Endothelial cell of umbilical vein (primary cell): Measurements from ENCODE around the gene RPS6KA5. TPM values are rescaled to one million over a fixed set of nuclear protein-coding genes. Genes with fewer than 3 reads are reported as not detected.

ENCODE experiments used
- BruUV-seq: library from RNA; stranded (reverse); fragments of 400-500 nt; replicated peaks from 2 replicates; lab custom pipeline; 2021; lab: Mats Ljungman, UMichigan
- CTCF ChIA-PET: fragments of 300-600, 350-600 bp; sonication (Branson Sonifier 250); formaldehyde crosslinking; loops from one replicate; lab custom pipeline; 2021; ENCODE audit warnings: antibody characterized with exemption, inconsistent platforms; lab: Charles Lee
- POLR2A ChIA-PET: fragments of 300-600, 350-600 bp; sonication (Branson Sonifier 250); formaldehyde crosslinking; loops from one replicate; lab custom pipeline; 2021; ENCODE audit warnings: antibody characterized with exemption, inconsistent platforms; lab: Charles Lee
- DNase-seq: peaks from one replicate; pipeline ENCODE4 v3.0.0-alpha.2; 2011; ENCODE audit warnings: low read depth, low spot score
- FAIRE-seq: peaks from 2 replicates; lab custom pipeline; 2011; peaks lifted over from hg19 to GRCh38; lab: Jason Lieb, UNC
- H2AFZ ChIP-seq: 2 replicates; pipeline ENCODE4 v1.6.0; 2012; ENCODE audit warnings: low read depth, low read length, control low read depth, inconsistent platforms
- H3K27ac ChIP-seq: 2 replicates; pipeline ENCODE4 v1.5.1; 2011; ENCODE audit warnings: low read depth, mild to moderate bottlenecking, control low read depth, low read length, moderate library complexity; ENCODE audit not compliant: insufficient read depth
- H3K27me3 ChIP-seq, 2 experiments: 2 replicates each; pipeline versions ENCODE4 v1.6.0 to v1.6.1; 2011; ENCODE audit warnings: low read length in 2 of 2, mixed read lengths in 1 of 2; ENCODE audit not compliant: control insufficient read depth in 2 of 2, insufficient read depth in 2 of 2
- H3K36me3 ChIP-seq, 2 experiments: 2 replicates in 1 of 2; 3 replicates in 1 of 2; pipeline ENCODE4 v1.5.1; 2011; ENCODE audit warnings: low read length in 2 of 2, mild to moderate bottlenecking in 1 of 2, moderate library complexity in 1 of 2; ENCODE audit not compliant: control insufficient read depth in 2 of 2, insufficient read depth in 2 of 2; ENCODE audit errors: extremely low read depth in 1 of 2
- H3K4me1 ChIP-seq: 3 replicates; pipeline ENCODE4 v1.5.1; 2011; ENCODE audit warnings: mild to moderate bottlenecking, low read length; ENCODE audit not compliant: control insufficient read depth, insufficient read depth; ENCODE audit errors: extremely low read depth
- H3K4me2 ChIP-seq: 2 replicates; pipeline ENCODE4 v1.6.1; 2011; ENCODE audit warnings: low read length, control low read depth, mixed read lengths; ENCODE audit not compliant: insufficient read depth
- H3K4me3 ChIP-seq, 3 experiments: fragments of 200-600 bp in 1 of 3; sonication (generic), shearing (Covaris generic) in 1 of 3; replicated peaks in 1 of 3; 2 replicates each; pipeline ENCODE4 v1.5.1; 2011 to 2016; ENCODE audit warnings: control low read depth in 3 of 3, low read length in 3 of 3, mild to moderate bottlenecking in 2 of 3, inconsistent platforms in 1 of 3, low read depth in 1 of 3, moderate library complexity in 1 of 3; ENCODE audit not compliant: insufficient read depth in 1 of 3
- H3K79me2 ChIP-seq: 2 replicates; pipeline ENCODE4 v1.6.0; 2012; ENCODE audit warnings: low read length, inconsistent platforms; ENCODE audit not compliant: control insufficient read depth, insufficient read depth
- H3K9ac ChIP-seq: replicated peaks from 2 replicates; pipeline ENCODE3; 2011; ENCODE audit warnings: low read length, control low read depth; ENCODE audit not compliant: insufficient read depth; ENCODE audit errors: extremely low read depth
- H3K9me1 ChIP-seq: replicated peaks from 3 replicates; pipeline ENCODE4 v1.6.0; 2011; ENCODE audit warnings: mild to moderate bottlenecking, low read length; ENCODE audit not compliant: control insufficient read depth, insufficient read depth; ENCODE audit errors: extremely low read depth
- H3K9me3 ChIP-seq: replicated peaks from 2 replicates; pipeline ENCODE4 v1.5.1; 2012; ENCODE audit warnings: low read length, inconsistent platforms; ENCODE audit not compliant: control insufficient read depth, insufficient read depth
- H4K20me1 ChIP-seq: replicated peaks from 2 replicates; pipeline ENCODE3; 2011; ENCODE audit warnings: mild to moderate bottlenecking, low read length; ENCODE audit not compliant: control insufficient read depth, insufficient read depth; ENCODE audit errors: extremely low read depth
- CTCF ChIP-seq, 2 donors: IDR thresholded peaks; 1 replicate in 1 of 2; 2 replicates in 1 of 2; pipeline ENCODE4 v1.5.1; 2011; ENCODE audit warnings: low read length in 2 of 2, mild to moderate bottlenecking in 2 of 2, moderate library complexity in 2 of 2, control low read depth in 1 of 2, inconsistent platforms in 1 of 2, low read depth in 1 of 2; ENCODE audit not compliant: insufficient read depth in 1 of 2; ENCODE audit errors: extremely low read depth in 1 of 2
- EZH2 ChIP-seq: IDR thresholded peaks from 2 replicates; pipeline ENCODE4 v1.6.1; 2012; ENCODE audit warnings: borderline replicate concordance, low read depth, mild to moderate bottlenecking, moderate library complexity, low read length, inconsistent platforms; ENCODE audit not compliant: severe bottlenecking
- FOS ChIP-seq: IDR thresholded peaks from 2 replicates; pipeline ENCODE4 v1.6.1; 2011; ENCODE audit warnings: mild to moderate bottlenecking, low read length, moderate library complexity, borderline replicate concordance; ENCODE audit not compliant: insufficient read depth
- GATA2 ChIP-seq: IDR thresholded peaks from 2 replicates; pipeline ENCODE4 v1.7.0; 2011; ENCODE audit warnings: low read depth, mild to moderate bottlenecking, moderate library complexity, mixed read lengths, low read length; ENCODE audit not compliant: insufficient read length, insufficient read depth
- JUN ChIP-seq: IDR thresholded peaks from 2 replicates; pipeline ENCODE4 v1.6.1; 2011; ENCODE audit warnings: borderline replicate concordance, low read depth; ENCODE audit not compliant: insufficient read length, insufficient read depth
- MYC ChIP-seq: IDR thresholded peaks from one replicate; pipeline ENCODE4 v1.6.1; 2011; ENCODE audit warnings: mild to moderate bottlenecking, low read depth, low read length
- POLR2A ChIP-seq: IDR thresholded peaks from 2 replicates; pipeline ENCODE4 v1.6.1; 2012; ENCODE audit warnings: low read depth, mild to moderate bottlenecking, control low read depth, low read length
- POLR2AphosphoS5 ChIP-seq: IDR thresholded peaks from 2 replicates; pipeline ENCODE4 v1.6.1; 2012; ENCODE audit warnings: low read depth, mild to moderate bottlenecking, control low read depth, low read length, moderate library complexity; ENCODE audit not compliant: insufficient read depth
- dilution Hi-C: fragments of 300-500 bp; cut with MboI; formaldehyde crosslinking; loops from one replicate; pipeline ENCODE4 v1.15.0; 2019; ENCODE audit warnings: low sequenced_read_pairs; ENCODE audit not compliant: extremely low pct_ligation_motif_present
- intact Hi-C: fragments of 100-400 bp; cut with micrococcal nuclease; formaldehyde crosslinking; loops from one replicate; pipeline ENCODE4 v1.10.0; 2022
- polyA plus RNA-seq, 4 experiments: library from polyadenylated mRNA; depleted of rRNA in 3 of 4; stranded (reverse) in 3 of 4; unstranded in 1 of 4; fragments of >200 nt; gene quantifications; 2 replicates each; pipeline versions ENCODE4 v1.2.1 to v1.2.3, GENCODE V29; 2011 to 2012; ENCODE audit warnings: missing spikeins in 1 of 4
- total RNA-seq: library from RNA; stranded (reverse); gene quantifications from 2 replicates; pipeline ENCODE4 v1.2.3, GENCODE V29; 2021
- TF ChIP-seq, protein P1 (sequence below): IDR thresholded peaks from 2 replicates; pipeline ENCODE4 v1.6.1; 2011; ENCODE audit not compliant: insufficient read depth, insufficient read length

The RPS6KA5 gene
- total and polyA plus RNA-seq, 2 donors (not counting 3 experiments of a cell fraction or from before 2014, with no cell fraction given): 2.9 to 5.4 TPM

- POLR2A ChIA-PET: no interaction called here
- Histone ChIP-seq H3K4me2 (no peak overlapping the region), H3K9me3 (no peaks in the 10 kb centered on the region), H2AFZ (no peak overlapping the region), H3K4me1 (peaks cover 18% of the 10 kb centered on the region), H3K79me2 (no peaks in the 10 kb centered on the region), H3K9ac (no peak overlapping the region), H3K27me3 (no peaks in the 10 kb centered on the region), H3K4me3 (no peak overlapping the region), H3K27ac (no peak overlapping the region), H3K36me3 (no peaks in the 10 kb centered on the region), H4K20me1 (no peaks in the 10 kb centered on the region), H3K9me1 (no peaks in the 10 kb centered on the region)
- FAIRE-seq: no peak
- TF ChIP-seq FOS (no peak), EZH2 (no peak), POLR2A (no peak), POLR2AphosphoS5 (no peak), CTCF (IDR thresholded peaks at IDR 0.05; ENCODE audit: extremely low read depth in 1 of 2, insufficient read depth in 1 of 2, low read depth in 1 of 2, low read length in 2 of 2) (no peak), GATA2 (no peak), MYC (no peak), JUN (no peak)
- TF ChIP-seq, protein P1, sequence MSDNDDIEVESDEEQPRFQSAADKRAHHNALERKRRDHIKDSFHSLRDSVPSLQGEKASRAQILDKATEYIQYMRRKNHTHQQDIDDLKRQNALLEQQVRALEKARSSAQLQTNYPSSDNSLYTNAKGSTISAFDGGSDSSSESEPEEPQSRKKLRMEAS: no peak
- no peak for DNase-seq
- no TSS peak for BruUV-seq
- CTCF ChIA-PET: interaction anchor here (0.7 kb wide), 1 partner anchor 56 kb away, joined by 4 read pairs; no protein-coding TSS in a partner anchor
- dilution Hi-C loops (no loop called here), intact Hi-C loops (no loop called here)
Measured at GRCh38 chr14:90846511-90846910, 213.9 kb downstream of the RPS6KA5 start.
